Measurements from ENCODE around the gene FOXB1. TPM values are rescaled to one million over a fixed set of nuclear protein-coding genes. Genes with fewer than 3 reads are reported as not detected.

The FOXB1 gene
- polyA plus RNA-seq, 1 experiment, result not detected

- ChIA-PET CTCF (no interaction called here), POLR2A (no interaction called here)
- no peak for DNase-seq (ENCODE audit: low read depth)
- TF ChIP-seq CTCF (IDR thresholded peaks at IDR 0.05; ENCODE audit: insufficient read depth, low read depth, low read length), result no peak
- H3K4me3 ChIP-seq (ENCODE audit: low read depth, low read length), result peak overlapping the region; percentile 35
- peaks cover 59% of the 10 kb centered on the region for H3K27me3 ChIP-seq (ENCODE audit: control insufficient read depth, insufficient read depth, low read length)
- H3K36me3 ChIP-seq (ENCODE audit: control insufficient read depth, insufficient read depth, low read length), result no peaks in the 10 kb centered on the region
Observed at GRCh38 chr15:60005352-60006202, 1.5 kb downstream of the FOXB1 start.

GRCh38 chr15:60006203-60006862, 2.2 kb downstream of the FOXB1 start:
- ChIA-PET CTCF (no interaction called here), POLR2A (no interaction called here)
- no peak for TF ChIP-seq CTCF (IDR thresholded peaks at IDR 0.05; ENCODE audit: insufficient read depth, low read depth, low read length)
- Histone ChIP-seq H3K4me3 (ENCODE audit: low read depth, low read length) (peak overlapping the region; percentile 35), H3K27me3 (ENCODE audit: control insufficient read depth, insufficient read depth, low read length) (peaks cover 54% of the 10 kb centered on the region), H3K36me3 (ENCODE audit: control insufficient read depth, insufficient read depth, low read length) (no peaks in the 10 kb centered on the region)
- no peak for DNase-seq (ENCODE audit: low read depth)

- Histone ChIP-seq H3K36me3 (ENCODE audit: control insufficient read depth, insufficient read depth, low read length) (no peaks in the 10 kb centered on the region), H3K4me3 (ENCODE audit: low read depth, low read length) (no peak overlapping the region), H3K27me3 (ENCODE audit: control insufficient read depth, insufficient read depth, low read length) (peaks cover 51% of the 10 kb centered on the region)
- ChIA-PET CTCF (no interaction called here), POLR2A (no interaction called here)
- TF ChIP-seq CTCF (IDR thresholded peaks at IDR 0.05; ENCODE audit: insufficient read depth, low read depth, low read length), result no peak
- DNase-seq (ENCODE audit: low read depth), result no peak
Observed at GRCh38 chr15:60006873-60007272, 2.8 kb downstream of the FOXB1 start.

GRCh38 chr15:60009124-60009960, 5.2 kb downstream of the FOXB1 start:
- Histone ChIP-seq H3K27me3 (ENCODE audit: control insufficient read depth, insufficient read depth, low read length) (peaks cover 32% of the 10 kb centered on the region), H3K36me3 (ENCODE audit: control insufficient read depth, insufficient read depth, low read length) (no peaks in the 10 kb centered on the region), H3K4me3 (ENCODE audit: low read depth, low read length) (no peak overlapping the region)
- POLR2A ChIA-PET, result no interaction called here
- CTCF ChIA-PET, result no interaction called here
- DNase-seq (ENCODE audit: low read depth), result no peak
- no peak for TF ChIP-seq CTCF (IDR thresholded peaks at IDR 0.05; ENCODE audit: insufficient read depth, low read depth, low read length)
